Stimulated activated CD4-positive, alpha-beta T cell treated with anti-CD3 and anti-CD28 coated beads, Interleukin-4, amount 100 ng/mL, for 4 hours (primary cell): ENCODE data around the gene NT5C3A.
"Not testable (repeated sequence)": the region's sequence is repeated elsewhere in the genome, so short reads cannot be mapped to it uniquely, and the experiment has no call there.

Experiments
- DNase-seq, 2 experiments: peaks; one replicate each; pipeline ENCODE4 v3.0.0-alpha.2; 2020

Gene NT5C3A

DNA sequence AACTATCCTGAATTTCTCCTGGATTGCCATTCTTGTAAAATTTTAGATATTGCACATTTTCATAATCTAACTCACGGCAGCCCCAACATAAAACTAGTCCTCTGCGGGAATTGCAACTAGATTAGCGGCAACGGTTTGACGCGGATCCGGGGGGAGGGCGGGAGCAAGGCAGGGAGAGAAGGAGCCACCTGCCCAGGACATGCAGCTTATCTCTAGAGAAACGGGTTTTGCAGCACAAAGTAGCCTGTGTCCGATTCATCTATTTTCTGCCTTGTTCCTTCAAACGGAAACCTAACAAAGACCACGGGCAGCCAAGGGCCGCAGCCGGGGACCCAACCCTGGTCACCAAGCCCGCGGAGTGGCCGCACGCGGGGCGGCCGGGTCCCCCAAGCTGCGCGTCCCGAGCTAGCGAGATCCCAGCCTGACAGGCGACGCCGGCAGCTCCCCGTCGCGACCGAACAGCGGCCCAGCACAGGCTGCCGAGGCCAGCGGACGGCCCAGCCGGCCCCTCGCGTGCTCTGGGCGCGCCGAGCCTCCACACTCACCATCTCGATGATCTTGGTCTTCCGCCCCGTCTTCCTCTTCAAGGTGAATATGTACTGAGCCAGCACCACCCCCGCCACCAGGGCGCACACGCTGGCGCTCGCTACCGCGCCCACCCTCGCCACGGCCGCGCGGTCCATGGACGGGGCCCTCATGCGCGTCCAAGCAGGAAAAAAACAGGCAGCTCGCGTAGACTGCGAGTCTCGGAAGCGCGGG, at the start of gene NT5C3A:
TSS of gene NT5C3A (minus strand) at position 754 of the 759 bp plus-strand sequence. CDS start at position 683, 71 bp downstream.
- DNase-seq, result peak; percentile 6 to 16

DNA sequence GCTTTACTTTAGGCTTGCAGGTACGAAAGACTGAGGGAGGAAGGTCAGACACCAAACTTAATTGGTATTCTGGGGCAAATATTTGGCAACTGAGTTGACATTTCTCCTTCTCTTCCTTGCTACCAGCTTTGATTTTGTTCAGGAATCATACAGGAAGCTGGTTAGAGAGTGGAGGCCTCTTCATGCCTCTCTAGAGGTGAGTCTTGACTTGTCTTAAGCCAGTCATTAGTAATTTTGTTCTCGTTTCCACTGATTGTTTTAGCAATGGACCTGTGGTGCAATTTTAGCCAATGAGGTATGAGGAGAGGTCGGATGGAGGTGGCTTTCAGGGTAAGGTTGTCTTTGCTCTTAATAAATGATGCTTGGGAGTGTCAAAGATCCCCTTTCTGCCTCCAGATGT, 49.0 kb upstream of the NT5C3A start:
- DNase-seq, result no peak

DNA sequence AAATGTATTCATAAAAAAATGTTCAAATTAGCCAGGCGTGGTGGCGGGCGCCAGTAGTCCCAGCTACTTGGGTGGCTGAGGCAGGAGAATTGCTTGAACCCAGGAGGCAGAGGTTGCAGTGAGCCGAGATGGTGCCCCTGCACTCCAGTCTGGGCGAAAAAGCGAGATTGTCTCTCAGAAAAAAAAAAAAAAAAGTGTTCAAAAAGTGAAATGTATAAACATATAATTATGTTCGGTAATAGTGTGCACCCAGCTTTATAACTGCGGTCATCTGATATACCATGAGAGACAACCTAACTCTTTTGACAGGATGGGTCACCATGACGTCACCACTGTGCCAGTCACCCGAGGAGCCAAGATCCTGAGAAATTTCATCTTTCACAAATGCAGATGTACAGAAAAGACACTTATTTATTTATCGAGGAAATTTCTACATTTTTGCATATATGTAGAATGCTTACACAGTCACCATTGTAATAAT, 47.2 kb upstream of the NT5C3A start:
- no peak for DNase-seq

DNA sequence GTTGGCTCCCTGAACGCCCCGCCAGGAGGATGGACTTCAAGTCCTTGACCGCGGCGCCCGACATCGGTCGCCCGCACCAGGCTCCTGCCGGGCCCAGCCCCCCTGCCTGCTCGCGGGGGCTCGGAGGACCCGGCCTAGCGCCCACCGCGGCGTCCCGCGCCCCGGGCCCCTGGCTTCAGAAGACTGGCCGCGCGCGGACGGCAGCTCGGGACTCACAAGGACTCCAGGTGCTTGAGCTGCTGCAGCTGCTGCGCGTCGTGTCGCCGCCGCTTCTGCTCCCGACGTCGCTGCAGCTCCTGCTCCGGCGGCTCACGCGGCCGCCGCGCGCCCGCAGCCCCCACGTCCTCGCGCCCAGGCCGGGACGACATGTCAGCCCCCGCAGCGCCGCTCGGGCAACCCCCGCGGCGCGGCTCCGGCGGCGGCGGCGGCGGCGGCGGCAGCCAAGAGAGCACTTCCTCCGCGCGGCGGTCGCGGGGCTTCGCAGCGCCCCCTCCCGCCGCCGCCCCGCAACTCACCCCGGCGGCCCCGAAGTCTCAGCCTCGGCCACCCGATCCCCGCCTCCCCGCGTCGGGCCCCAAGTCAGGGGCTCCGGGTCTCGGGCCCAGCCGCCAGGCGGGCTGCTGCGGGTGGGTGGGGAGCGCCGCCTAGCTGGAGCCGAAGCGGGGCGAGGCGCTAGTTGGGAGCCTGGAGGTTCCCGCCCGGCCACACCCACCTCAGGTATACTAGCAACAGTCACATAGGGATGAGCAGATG, 46.6 kb upstream of the NT5C3A start, which contains the start of gene RP9:
TSS of gene RP9 (minus strand) at position 400 of the 753 bp plus-strand sequence. CDS start at position 368, 32 bp downstream.
- peak; percentile 76 to 80 for DNase-seq

DNA sequence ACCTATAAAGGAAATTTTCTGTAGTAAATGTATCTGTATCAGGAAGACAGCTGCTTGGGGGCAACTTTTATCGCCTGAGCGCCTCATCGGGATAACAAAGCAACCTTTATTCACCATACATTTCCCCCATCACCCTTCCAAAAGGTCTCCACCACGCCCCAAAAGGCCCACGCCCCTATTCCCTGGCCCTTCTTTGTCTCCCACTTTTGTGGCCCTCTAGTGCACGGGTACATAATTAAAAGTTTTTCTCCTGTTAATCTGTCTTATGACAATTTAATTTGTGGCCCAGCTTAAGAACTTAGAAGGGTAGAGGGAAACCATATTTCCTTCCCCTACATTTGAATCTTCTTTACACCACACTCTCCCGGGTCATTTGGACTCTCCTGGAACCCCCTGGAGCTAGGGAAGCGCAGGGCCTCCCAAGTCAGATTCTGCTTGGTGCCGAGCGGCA, 46.0 kb upstream of the NT5C3A start:
- peak in 1 of 2 experiments; percentile 15 for DNase-seq

DNA sequence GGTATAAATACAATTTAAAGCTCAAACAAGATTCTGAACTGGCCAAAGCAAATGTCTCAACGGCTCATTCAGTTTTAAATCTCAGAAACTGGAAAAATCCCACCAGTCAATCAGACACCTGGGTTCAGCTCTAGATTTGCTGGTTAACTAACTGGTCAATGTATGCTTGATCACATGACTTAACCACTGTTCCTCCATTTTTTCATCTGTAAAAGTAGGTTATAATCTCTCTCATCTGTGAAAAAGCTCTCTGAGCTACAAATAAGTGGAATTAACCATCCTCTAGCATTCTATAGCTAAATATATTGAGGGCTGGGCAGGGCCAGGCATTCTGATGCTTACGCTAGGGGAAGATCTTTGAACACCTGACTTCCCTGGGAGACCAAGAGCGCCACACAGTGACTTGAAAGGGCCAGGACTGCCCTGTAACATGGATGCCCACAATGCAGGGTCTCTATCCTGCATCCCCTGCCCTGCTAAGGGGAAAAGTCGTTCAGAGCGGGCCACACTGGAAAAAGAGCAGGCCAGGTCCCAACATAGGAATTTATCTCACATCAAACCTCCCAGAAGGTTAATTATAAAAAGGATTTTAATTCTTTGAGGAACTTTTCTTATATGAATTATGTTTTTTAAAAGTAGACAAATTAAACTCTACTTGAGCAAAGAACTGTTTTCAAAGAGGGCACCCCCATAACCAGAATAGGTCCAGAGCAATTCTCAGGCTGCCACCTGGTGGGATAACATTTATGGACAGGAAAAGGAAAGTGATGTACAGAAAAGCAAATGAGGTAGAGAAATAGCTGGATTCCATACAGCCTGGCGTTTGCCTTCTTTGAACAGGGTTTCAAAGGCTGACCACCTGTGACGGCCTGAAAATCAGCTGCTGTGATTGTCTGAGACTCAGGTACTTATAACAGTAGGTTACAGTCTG, 44.8 kb upstream of the NT5C3A start:
- DNase-seq, result no peak

DNA sequence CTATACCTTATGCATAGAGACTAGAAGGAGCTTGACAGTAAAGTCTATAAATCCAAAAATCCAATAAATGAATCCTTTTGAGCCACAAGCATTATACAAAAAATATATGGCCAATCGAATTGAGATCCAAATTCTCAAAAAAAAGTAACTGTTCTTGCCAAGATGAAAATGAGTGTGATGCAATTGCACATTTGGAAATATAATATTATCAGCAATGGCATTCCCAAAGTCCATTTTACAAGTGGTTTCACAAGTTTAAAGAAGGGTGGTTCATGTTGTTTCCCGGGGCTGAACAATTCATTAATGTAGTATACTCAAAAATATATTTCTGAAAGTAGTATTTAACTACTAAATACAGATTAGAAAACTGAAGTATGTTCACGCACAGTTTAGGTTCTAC, 39.3 kb upstream of the NT5C3A start:
- no peak for DNase-seq

DNA sequence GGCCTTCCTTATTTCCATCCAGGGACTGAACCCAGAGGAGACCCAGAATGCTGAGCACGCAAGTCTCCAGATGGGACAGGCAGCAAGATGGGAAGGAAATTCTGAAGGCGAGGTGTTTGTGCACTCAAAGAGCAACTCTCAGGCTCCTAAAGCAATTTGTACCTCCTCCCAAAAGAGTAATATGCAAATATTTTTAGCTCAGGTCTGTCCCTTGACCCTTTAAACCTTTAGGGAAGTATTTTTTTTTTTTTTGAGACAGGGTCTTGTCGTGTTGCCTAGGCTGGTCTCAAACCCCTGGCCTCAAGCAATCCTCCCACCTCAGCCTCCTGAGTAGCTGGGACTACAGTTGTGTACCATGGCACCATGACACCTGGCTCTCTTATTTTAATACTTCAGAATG, 38.2 kb upstream of the NT5C3A start:
- DNase-seq, result no peak

DNA sequence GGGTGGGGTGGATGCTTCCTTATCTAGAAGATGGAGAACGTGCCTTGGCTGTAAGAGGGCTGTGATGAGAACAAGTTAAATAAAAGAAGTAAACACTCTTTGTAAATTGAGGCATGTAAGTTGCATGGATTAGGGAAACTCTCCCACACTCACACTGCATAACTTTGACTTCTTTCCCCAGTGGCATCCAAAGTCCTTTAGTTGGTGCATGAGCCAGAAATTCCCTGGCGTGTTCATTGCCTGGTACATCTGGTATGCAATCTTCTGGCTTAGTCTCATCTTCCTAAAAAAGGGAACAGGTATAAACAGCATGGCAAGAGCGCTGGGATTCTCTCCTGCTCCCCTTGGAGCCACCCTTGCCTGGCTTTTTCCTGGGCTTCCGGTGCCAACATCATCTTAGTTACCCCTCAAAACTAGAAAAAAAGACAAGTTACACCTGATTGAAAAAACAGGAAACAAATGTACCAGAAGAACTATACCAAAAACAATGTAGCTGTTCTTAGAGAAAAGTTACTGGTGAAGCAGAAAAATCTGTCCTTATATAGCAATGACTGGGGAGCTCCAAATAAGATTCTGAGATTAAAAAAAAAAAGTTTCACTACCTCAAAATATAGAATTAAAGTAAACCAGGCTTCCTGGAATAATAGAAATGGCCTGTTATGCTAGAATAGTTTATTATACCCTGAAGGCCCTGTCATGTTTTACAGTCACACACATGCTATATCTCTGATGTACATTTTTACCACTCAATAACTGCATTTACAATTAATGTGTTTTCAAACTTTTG, 36.8 kb upstream of the NT5C3A start:
- no peak for DNase-seq

DNA sequence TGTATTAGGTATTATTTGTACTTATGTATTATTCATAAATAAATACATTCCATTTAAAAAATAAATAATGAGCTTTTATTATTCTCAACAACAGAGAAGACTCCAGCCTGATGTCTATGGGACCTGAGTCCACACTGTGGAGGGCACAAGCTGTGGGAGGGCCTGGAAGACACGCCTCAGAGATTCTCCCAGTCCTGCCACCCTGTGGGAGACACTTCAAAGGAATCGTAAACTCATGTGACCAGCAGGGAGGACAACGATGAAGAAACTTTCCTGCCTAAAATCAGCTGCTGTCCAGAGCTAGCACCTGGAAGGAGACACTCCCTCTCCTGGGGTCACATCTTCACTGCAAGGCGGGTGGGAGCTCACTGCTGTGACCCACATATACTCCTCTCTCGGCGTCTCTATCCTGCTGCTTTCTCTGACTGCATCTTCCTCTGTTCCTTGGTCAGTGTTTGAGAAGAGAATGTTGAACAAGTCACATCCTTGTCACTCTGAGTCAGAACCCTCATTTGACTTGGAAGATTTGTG, 32.2 kb upstream of the NT5C3A start:
- DNase-seq, result not testable (repeated sequence)

DNA sequence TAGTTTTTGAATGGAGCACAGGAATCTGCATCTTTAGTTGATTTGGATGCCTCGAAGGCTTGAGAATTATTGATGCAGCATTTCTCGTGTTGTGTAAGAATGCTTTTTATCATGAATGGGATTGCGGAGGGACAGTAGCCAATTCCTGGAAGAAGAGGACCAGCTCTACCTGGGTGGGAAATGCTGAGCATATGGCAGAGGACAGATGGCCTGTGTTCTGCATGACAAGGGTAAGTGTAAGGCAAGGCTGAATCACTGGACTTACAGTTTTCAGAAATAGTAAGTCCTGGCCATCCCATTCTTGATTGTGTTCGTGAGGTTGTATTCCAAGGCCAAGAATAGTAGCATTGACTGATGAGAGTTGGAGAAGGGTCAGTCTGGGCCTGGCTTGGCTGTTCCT, 30.7 kb upstream of the NT5C3A start:
- DNase-seq, result no peak

DNA sequence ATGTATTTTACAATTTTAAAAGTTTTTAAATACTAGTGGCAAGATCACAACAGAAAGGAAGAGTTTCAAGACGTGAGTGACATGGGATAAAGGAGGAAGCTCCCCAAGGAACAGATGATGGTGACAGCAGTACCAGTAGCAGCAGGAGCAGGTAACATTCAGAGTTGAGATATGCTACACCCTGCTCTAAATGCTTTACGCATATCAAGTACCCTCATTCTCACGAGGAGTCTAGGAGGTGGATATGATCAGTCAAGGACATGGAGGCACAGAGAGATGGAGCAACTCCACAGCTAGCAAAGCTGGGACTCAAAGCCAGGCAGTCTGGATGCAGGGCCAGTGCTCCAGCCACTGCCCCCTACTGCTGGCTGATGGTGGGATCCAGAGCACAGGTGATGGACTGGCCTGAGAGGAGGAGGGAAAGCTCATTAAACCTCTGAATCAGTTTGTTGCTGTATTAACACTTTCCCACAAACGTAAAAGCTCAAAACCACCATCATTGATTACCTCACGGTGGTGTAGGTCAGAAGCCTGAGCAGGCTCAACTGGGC, 29.1 kb upstream of the NT5C3A start:
- DNase-seq, result no peak

DNA sequence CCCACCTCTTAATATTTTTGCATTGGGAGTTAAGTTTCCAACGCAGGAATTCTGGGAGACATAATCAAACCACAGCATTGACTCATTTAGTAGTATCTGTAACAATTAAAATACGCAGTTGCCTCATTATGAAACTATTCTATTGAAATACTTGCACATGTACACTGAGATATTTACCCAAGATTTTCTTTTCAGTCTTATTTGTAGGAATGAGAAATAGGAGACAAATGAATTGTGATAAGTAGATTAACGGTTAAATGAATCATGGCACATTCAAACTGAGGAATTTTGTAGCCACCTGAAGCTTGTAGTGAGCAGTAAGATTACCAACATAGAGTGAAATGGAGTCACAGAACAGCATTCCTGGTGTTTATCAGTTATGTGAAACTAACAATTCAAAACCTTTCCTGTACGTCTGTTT, 28.5 kb upstream of the NT5C3A start:
- DNase-seq, result no peak

DNA sequence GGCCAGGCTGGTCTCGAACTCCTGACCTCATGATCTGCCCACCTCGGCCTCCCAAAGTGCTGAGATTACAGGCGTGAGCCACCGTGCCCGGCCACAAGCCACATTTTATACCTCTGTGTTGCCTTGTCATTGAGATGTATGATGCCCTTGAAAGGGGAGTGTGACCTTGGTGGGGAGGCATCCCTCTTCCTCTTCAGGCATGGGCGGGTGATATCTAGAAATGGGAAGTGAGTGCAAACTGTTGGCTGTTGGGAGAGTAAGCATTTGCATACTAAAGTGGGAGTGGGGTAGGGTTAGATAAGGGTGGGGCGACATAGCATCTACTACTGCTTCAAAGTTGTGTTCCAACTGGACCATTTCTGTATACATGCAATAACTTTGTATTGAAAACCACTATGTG, 26.6 kb upstream of the NT5C3A start:
- no peak for DNase-seq

DNA sequence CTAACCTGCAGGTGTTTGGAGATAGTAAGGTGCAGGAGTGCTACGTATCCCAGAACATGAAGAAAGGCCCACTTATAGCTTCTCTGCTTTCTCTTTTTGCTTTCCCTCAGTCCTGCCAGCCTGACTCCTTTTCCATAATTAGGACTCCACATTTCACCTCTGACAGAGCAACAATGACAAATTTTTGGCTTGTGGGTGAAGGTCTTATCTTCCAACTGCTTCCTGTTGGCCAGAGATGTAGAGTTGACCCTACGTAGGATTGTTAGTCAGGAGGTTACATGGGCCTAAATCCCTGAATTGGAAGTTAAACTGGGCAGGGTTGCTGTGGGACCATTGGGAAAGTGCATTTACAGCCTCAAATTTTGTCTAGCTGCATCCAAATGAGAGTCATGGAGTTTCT, 25.3 kb upstream of the NT5C3A start:
- DNase-seq, result no peak

DNA sequence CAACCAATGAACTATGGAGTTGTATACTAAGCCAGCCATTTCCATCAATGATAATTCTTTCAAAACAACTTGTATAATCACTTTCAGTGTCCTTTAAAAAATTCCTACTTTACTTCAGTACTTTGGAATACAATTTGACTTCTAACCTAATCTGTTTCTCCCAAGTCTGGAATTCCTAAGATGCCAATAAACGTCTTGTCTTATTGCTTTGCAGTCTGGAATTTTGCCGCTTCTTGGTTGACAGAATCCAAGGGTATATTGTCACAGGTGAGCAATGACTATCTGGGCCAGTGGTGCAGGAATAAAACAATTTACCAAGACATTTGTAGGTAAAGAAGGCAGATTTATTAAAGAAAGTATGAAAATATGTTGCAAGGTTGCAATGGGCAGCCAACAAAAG, 24.8 kb upstream of the NT5C3A start:
- no peak for DNase-seq

DNA sequence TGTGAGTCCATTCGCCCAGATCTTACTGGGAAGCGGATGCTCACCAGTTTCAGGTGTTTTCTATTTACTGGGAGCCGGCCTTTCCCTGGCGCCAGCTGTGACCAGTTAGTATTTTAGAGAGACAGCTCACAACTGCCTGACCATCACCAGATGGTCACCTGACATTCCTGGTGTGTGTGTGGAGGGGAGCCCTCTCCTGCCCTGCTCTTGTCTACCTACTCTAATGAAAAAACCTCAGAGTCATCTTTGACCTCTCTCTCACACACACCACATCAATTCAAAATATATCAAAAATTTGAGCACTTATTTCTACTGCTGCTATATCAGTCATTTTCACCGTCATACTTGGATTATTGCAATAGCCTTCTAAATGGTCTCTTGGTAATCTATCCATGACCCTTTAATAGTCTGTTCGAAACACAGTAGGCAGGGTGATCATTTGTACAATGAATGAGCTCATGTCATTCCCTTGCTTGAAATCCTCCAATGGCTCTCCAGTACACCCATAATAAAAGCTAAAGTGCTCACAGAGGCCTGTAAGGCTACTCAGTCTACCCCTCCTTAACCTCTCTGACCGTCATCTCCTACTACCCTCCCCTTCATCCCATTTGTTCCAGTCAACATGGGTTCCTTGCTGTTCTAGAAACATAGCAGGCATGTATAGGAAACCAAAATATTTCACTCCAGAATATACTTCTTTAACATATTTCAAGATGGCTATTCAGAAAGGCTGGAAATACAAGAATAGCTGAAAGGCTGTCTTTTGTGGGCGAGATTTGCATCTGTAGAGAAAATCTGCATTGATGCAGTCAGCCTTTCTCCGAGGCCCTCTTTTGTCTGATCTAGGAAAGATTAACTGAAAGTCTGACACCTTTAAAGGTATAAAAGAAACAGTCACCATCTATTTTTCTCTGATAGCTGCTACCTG, 17.5 kb upstream of the NT5C3A start:
- DNase-seq, result no peak

DNA sequence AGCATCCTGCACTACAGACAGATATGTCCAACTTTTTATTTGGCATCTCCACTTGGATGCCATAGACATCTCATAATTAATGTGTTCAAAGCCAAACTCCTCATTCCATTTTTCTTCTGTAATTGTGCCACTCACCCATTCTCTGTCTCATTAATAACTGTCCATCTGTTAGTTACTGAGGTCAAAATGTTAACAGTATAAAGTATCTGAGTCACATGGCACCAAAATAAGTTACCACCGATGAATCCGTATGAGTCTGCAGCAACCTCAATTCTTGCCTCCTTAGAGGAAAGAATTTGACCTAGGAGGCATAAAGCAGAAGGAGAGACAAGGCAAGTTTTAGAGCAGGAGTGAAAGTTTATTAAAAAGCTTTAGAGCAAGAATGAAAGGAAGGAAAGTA, 16.5 kb upstream of the NT5C3A start:
- DNase-seq, result no peak

DNA sequence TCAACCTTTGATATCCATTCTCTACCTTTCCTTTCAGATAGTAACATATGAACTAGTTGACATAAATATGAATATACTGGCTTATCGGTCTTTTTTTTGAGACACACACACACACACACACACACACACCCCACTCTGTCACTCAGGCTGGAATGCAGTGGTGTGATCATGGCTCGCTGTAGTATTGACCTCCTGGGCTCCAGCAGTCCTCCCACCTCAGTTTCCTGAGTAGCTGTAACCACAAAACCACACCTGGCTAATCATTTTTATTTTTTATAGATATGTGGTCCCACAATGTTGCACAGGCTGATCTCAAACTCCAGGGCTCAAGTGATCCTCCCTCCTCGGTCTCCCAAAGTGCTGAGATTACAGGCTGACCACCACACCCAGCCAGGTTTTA, 14.2 kb upstream of the NT5C3A start:
- DNase-seq, result no peak

DNA sequence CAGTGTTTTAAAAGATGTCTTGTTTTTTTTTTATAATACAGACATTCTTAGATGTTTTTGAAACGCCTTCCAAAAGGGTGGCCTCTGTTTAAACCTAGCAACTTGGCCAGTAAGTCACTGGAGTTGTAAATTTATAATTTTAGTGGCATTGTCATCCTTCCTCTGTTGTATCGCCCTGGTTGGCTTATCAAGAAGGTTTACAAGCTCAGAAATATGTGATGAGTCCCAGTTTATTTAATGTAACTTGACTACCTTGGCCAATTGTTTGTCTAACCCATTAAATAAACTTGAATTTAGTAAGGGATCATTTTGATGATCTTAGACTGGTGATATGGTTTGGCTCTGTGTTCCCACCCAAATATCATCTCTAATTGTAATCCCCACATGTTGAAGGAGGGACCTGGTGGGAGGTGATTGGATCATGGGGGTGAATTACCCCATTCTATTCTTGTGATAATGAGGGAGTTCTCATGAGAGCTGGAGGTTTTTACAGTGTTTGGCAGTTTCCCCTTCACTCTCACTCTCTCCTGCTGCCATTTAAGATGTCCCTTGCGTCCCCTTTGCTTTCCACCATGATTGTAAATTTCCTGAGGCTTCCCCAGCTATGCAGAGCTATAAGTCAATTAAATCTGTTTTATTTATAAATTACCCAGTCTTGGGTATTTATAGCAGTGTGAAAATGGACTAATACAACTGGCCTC, 13.4 kb upstream of the NT5C3A start:
- no peak for DNase-seq
